ENCODE results near the gene ACIN1.

Gene ACIN1

GRCh38 chr14:23051141-23052057, 43.5 kb downstream of the ACIN1 start:
- H3K4me3 ChIP-seq (ENCODE audit: low read length) = no peak overlapping the region
- H3K9me3 ChIP-seq (ENCODE audit: control insufficient read depth, insufficient read depth, low read length) = no peaks in the 10 kb centered on the region
- no peaks in the 10 kb centered on the region for H3K27me3 ChIP-seq (ENCODE audit: control insufficient read depth, insufficient read depth, low read length)
- no peaks in the 10 kb centered on the region for H3K36me3 ChIP-seq (ENCODE audit: control insufficient read depth, insufficient read depth, low read length)
- no peak overlapping the region for H3K27ac ChIP-seq (ENCODE audit: low read length)
- peaks cover 4% of the 10 kb centered on the region; the same call in 1 of the 2 replicates for H3K4me1 ChIP-seq (ENCODE audit: control insufficient read depth, insufficient read depth, low read length)
- DNase-seq (ENCODE audit: low read depth, low spot score) = no peak
- WGBS (ENCODE audit: insufficient coverage, insufficient read length) = no CpG with 5 or more reads among the region's 5 CpGs

GRCh38 chr14:23049011-23049410, 45.9 kb downstream of the ACIN1 start:
- no peaks in the 10 kb centered on the region for H3K36me3 ChIP-seq (ENCODE audit: control insufficient read depth, insufficient read depth, low read length)
- WGBS (ENCODE audit: insufficient coverage, insufficient read length) = no CpG with 5 or more reads among the region's 9 CpGs
- no peak overlapping the region for H3K27ac ChIP-seq (ENCODE audit: low read length)
- H3K4me3 ChIP-seq (ENCODE audit: low read length) = no peak overlapping the region
- no peaks in the 10 kb centered on the region; the same call in 1 of the 2 replicates for H3K4me1 ChIP-seq (ENCODE audit: control insufficient read depth, insufficient read depth, low read length)
- no peaks in the 10 kb centered on the region for H3K27me3 ChIP-seq (ENCODE audit: control insufficient read depth, insufficient read depth, low read length)
- no peaks in the 10 kb centered on the region for H3K9me3 ChIP-seq (ENCODE audit: control insufficient read depth, insufficient read depth, low read length)
- no peak for DNase-seq (ENCODE audit: low read depth, low spot score)

DNA sequence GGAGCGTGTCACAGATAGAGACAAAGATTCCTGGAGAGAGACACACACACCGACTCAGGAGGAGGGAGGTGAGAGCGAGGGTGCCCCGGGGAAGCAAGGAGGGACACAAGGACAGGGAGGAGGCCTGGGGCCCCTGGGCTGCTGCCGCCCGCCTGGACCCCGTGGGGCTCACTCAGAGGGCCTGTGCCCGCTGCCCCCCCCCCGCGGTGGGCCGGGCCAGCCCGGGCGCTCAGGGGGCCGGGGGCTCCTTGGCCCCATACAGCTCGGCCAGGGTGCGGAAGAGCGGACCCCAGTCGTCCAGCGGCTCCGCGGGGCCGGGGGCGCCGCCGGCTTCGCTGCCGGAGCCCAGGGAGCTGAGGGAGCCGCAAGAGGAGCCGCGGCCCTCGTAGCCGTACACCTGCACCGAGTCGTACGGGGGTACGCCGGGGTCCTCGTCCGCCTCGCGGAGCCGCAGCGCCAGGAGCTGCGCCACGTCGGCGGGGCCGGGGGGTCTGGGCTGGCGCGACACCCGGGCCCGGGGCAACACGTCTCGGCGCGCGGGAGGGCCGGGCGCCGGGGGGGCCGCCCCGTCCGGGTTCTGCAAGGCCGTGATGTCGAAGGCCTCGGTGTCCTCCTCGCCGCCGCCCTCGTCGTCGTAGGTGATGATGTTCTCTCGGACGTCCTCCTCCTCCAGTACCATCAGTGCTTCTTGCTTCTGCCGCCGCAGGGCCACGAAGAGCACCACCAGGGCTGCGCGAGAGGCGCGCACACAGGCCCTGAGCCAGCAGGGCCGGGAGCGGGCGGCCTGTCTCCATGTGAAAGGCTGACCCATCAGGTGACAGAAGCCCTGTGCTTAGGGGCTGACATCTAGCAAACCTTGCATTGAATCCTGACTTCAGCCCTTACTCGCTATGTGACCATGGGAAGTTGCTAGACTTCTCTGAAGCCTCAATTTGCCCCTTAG, 46.9 kb downstream of the ACIN1 start:
- Histone ChIP-seq H3K4me1 (ENCODE audit: control insufficient read depth, insufficient read depth, low read length) (no peaks in the 10 kb centered on the region; the same call in 1 of the 2 replicates), H3K27me3 (ENCODE audit: control insufficient read depth, insufficient read depth, low read length) (no peaks in the 10 kb centered on the region), H3K27ac (ENCODE audit: low read length) (no peak overlapping the region), H3K4me3 (ENCODE audit: low read length) (no peak overlapping the region), H3K9me3 (ENCODE audit: control insufficient read depth, insufficient read depth, low read length) (no peaks in the 10 kb centered on the region), H3K36me3 (ENCODE audit: control insufficient read depth, insufficient read depth, low read length) (no peaks in the 10 kb centered on the region)
- DNase-seq (ENCODE audit: low read depth, low spot score) = no peak
- no CpG with 5 or more reads among the region's 85 CpGs for WGBS (ENCODE audit: insufficient coverage, insufficient read length)

GRCh38 chr14:23047034-23047634, 47.8 kb downstream of the ACIN1 start:
- no peaks in the 10 kb centered on the region for H3K27me3 ChIP-seq (ENCODE audit: control insufficient read depth, insufficient read depth, low read length)
- no peaks in the 10 kb centered on the region for H3K36me3 ChIP-seq (ENCODE audit: control insufficient read depth, insufficient read depth, low read length)
- H3K27ac ChIP-seq (ENCODE audit: low read length) = no peak overlapping the region
- DNase-seq (ENCODE audit: low read depth, low spot score) = no peak
- no peak overlapping the region for H3K4me3 ChIP-seq (ENCODE audit: low read length)
- WGBS (ENCODE audit: insufficient coverage, insufficient read length) = no CpG with 5 or more reads among the region's 6 CpGs
- no peaks in the 10 kb centered on the region for H3K9me3 ChIP-seq (ENCODE audit: control insufficient read depth, insufficient read depth, low read length)
- H3K4me1 ChIP-seq (ENCODE audit: control insufficient read depth, insufficient read depth, low read length) = no peaks in the 10 kb centered on the region; the same call in 1 of the 2 replicates

GRCh38 chr14:23045419-23046357, 49.2 kb downstream of the ACIN1 start:
- Histone ChIP-seq H3K4me1 (ENCODE audit: control insufficient read depth, insufficient read depth, low read length) (no peaks in the 10 kb centered on the region), H3K27me3 (ENCODE audit: control insufficient read depth, insufficient read depth, low read length) (no peaks in the 10 kb centered on the region), H3K27ac (ENCODE audit: low read length) (no peak overlapping the region), H3K4me3 (ENCODE audit: low read length) (no peak overlapping the region), H3K36me3 (ENCODE audit: control insufficient read depth, insufficient read depth, low read length) (no peaks in the 10 kb centered on the region), H3K9me3 (ENCODE audit: control insufficient read depth, insufficient read depth, low read length) (no peaks in the 10 kb centered on the region)
- DNase-seq (ENCODE audit: low read depth, low spot score) = no peak
- no CpG with 5 or more reads among the region's 13 CpGs for WGBS (ENCODE audit: insufficient coverage, insufficient read length)

GRCh38 chr14:23044840-23045239, 50.1 kb downstream of the ACIN1 start:
- no peaks in the 10 kb centered on the region for H3K4me1 ChIP-seq (ENCODE audit: control insufficient read depth, insufficient read depth, low read length)
- H3K36me3 ChIP-seq (ENCODE audit: control insufficient read depth, insufficient read depth, low read length) = no peaks in the 10 kb centered on the region
- WGBS (ENCODE audit: insufficient coverage, insufficient read length) = no CpG with 5 or more reads among the region's 8 CpGs
- H3K4me3 ChIP-seq (ENCODE audit: low read length) = no peak overlapping the region
- H3K27me3 ChIP-seq (ENCODE audit: control insufficient read depth, insufficient read depth, low read length) = no peaks in the 10 kb centered on the region
- no peaks in the 10 kb centered on the region for H3K9me3 ChIP-seq (ENCODE audit: control insufficient read depth, insufficient read depth, low read length)
- no peak for DNase-seq (ENCODE audit: low read depth, low spot score)
- no peak overlapping the region for H3K27ac ChIP-seq (ENCODE audit: low read length)

GRCh38 chr14:23043754-23044153, 51.2 kb downstream of the ACIN1 start:
- H3K36me3 ChIP-seq (ENCODE audit: control insufficient read depth, insufficient read depth, low read length) = no peaks in the 10 kb centered on the region
- H3K9me3 ChIP-seq (ENCODE audit: control insufficient read depth, insufficient read depth, low read length) = no peaks in the 10 kb centered on the region
- no peaks in the 10 kb centered on the region for H3K4me1 ChIP-seq (ENCODE audit: control insufficient read depth, insufficient read depth, low read length)
- H3K4me3 ChIP-seq (ENCODE audit: low read length) = no peak overlapping the region
- no peak for DNase-seq (ENCODE audit: low read depth, low spot score)
- no peaks in the 10 kb centered on the region for H3K27me3 ChIP-seq (ENCODE audit: control insufficient read depth, insufficient read depth, low read length)
- H3K27ac ChIP-seq (ENCODE audit: low read length) = no peak overlapping the region
- no CpG with 5 or more reads among the region's 3 CpGs for WGBS (ENCODE audit: insufficient coverage, insufficient read length)

GRCh38 chr14:23043145-23043544, 51.8 kb downstream of the ACIN1 start:
- no peaks in the 10 kb centered on the region for H3K9me3 ChIP-seq (ENCODE audit: control insufficient read depth, insufficient read depth, low read length)
- no peak overlapping the region for H3K27ac ChIP-seq (ENCODE audit: low read length)
- no peaks in the 10 kb centered on the region for H3K4me1 ChIP-seq (ENCODE audit: control insufficient read depth, insufficient read depth, low read length)
- H3K27me3 ChIP-seq (ENCODE audit: control insufficient read depth, insufficient read depth, low read length) = no peaks in the 10 kb centered on the region
- no CpG with 5 or more reads among the region's 6 CpGs for WGBS (ENCODE audit: insufficient coverage, insufficient read length)
- H3K36me3 ChIP-seq (ENCODE audit: control insufficient read depth, insufficient read depth, low read length) = no peaks in the 10 kb centered on the region
- no peak overlapping the region for H3K4me3 ChIP-seq (ENCODE audit: low read length)
- DNase-seq (ENCODE audit: low read depth, low spot score) = no peak

- H3K4me1 ChIP-seq (ENCODE audit: control insufficient read depth, insufficient read depth, low read length) = no peaks in the 10 kb centered on the region
- WGBS (ENCODE audit: insufficient coverage, insufficient read length) = no CpG with 5 or more reads among the region's 36 CpGs
- H3K4me3 ChIP-seq (ENCODE audit: low read length) = no peak within 1 kb of the TSS
- H3K36me3 ChIP-seq (ENCODE audit: control insufficient read depth, insufficient read depth, low read length) = no peaks in the 10 kb centered on the region
- no peak within 1 kb of the TSS for H3K27ac ChIP-seq (ENCODE audit: low read length)
- H3K27me3 ChIP-seq (ENCODE audit: control insufficient read depth, insufficient read depth, low read length) = no peaks in the 10 kb centered on the region
- no peak for DNase-seq (ENCODE audit: low read depth, low spot score)
- no peaks in the 10 kb centered on the region for H3K9me3 ChIP-seq (ENCODE audit: control insufficient read depth, insufficient read depth, low read length)
Observed at GRCh38 chr14:23042162-23042965, 52.6 kb downstream of the ACIN1 start, which contains the start of gene PSMB11. Gene PSMB11 (plus strand): TSS chr14:23042212. CDS start chr14:23042226, 14 bp downstream.
